BLaER1 treated with 17β-estradiol and CSF1 and Interleukin-3, amounts not matched to agents 10 nM and 100 nM (cell line): Measurements from ENCODE around the gene C5orf15.

ENCODE experiments used
- H3K27ac ChIP-seq, 11 experiments: shearing (Covaris generic); formaldehyde crosslinking; 2 replicates each; pipeline ENCODE4 v1.8.1; 2022
- H3K27me3 ChIP-seq, 11 experiments: shearing (Covaris generic); formaldehyde crosslinking; 2 replicates each; pipeline ENCODE4 v1.8.1; 2022
- H3K36me3 ChIP-seq, 11 experiments: shearing (Covaris generic); formaldehyde crosslinking; 2 replicates each; pipeline ENCODE4 v1.8.1; 2022
- H3K4me1 ChIP-seq, 10 experiments: shearing (Covaris generic); formaldehyde crosslinking; 2 replicates each; pipeline ENCODE4 v1.8.1; 2022
- H3K4me2 ChIP-seq, 11 experiments: shearing (Covaris generic); formaldehyde crosslinking; 2 replicates each; pipeline ENCODE4 v1.8.1; 2022
- H3K4me3 ChIP-seq, 10 experiments: shearing (Covaris generic); formaldehyde crosslinking; 2 replicates each; pipeline ENCODE4 v1.8.1; 2022
- H3K9ac ChIP-seq, 11 experiments: shearing (Covaris generic); formaldehyde crosslinking; 2 replicates each; pipeline ENCODE4 v1.8.1; 2022
- H3K9me3 ChIP-seq, 11 experiments: shearing (Covaris generic); formaldehyde crosslinking; replicated peaks in 1 of 11; 2 replicates each; pipeline ENCODE4 v1.8.1; 2022
- H4K20me1 ChIP-seq, 11 experiments: shearing (Covaris generic); formaldehyde crosslinking; 2 replicates each; pipeline ENCODE4 v1.8.1; 2022
- Cebpa-rat ChIP-seq, 11 experiments: shearing (Covaris generic); IDR thresholded peaks; 2 replicates each; pipeline ENCODE4 v1.8.1; 2022

The C5orf15 gene

GRCh38 chr5:134003064-134003816 is 34.8 kb upstream of the C5orf15 start:
- peak overlapping the region; percentile 78 to 97 (median 88) for H3K4me3 ChIP-seq
- no peaks in the 10 kb centered on the region for H3K9me3 ChIP-seq
- peak overlapping the region; percentile 91 to 100 (median 99) for H3K27ac ChIP-seq
- no peak for TF ChIP-seq Cebpa-rat (IDR thresholded peaks at IDR 0.05)
- H3K27me3 ChIP-seq, result no peaks in the 10 kb centered on the region
- peak overlapping the region; percentile 94 to 100 (median 99) for H3K9ac ChIP-seq
- H3K4me2 ChIP-seq, result peak overlapping the region; percentile 97 to 100 (median 99)
- peaks cover 72 to 79% (median 74%) of the 10 kb centered on the region in 10 experiments for H3K4me1 ChIP-seq
- H4K20me1 ChIP-seq, result peaks cover 51 to 59% (median 52%) of the 10 kb centered on the region in 11 experiments
- H3K36me3 ChIP-seq, result peaks cover 26 to 46% (median 33%) of the 10 kb centered on the region in 11 experiments; a peak in 21 of 22 replicates

GRCh38 chr5:134001938-134002731 is 33.7 kb upstream of the C5orf15 start:
- Histone ChIP-seq H3K4me1 (peaks cover 72 to 82% (median 77%) of the 10 kb centered on the region in 10 experiments), H3K9me3 (no peaks in the 10 kb centered on the region), H3K9ac (peak overlapping the region; percentile 94 to 100 (median 99)), H4K20me1 (peaks cover 62 to 70% (median 63%) of the 10 kb centered on the region in 11 experiments), H3K36me3 (peaks cover 26 to 46% (median 36%) of the 10 kb centered on the region in 11 experiments; a peak in 21 of 22 replicates), H3K27me3 (no peaks in the 10 kb centered on the region), H3K4me3 (peak overlapping the region; percentile 78 to 97 (median 88)), H3K4me2 (peak overlapping the region; percentile 97 to 100 (median 99)), H3K27ac (peak overlapping the region in 10 of 11 experiments; percentile 95 to 100 (median 100); a peak in 19 of 22 replicates)
- TF ChIP-seq Cebpa-rat (IDR thresholded peaks at IDR 0.05), result no peak

GRCh38 chr5:134000696-134001453 is 32.5 kb upstream of the C5orf15 start:
- H3K36me3 ChIP-seq, result peaks cover 26 to 46% (median 36%) of the 10 kb centered on the region in 11 experiments; a peak in 21 of 22 replicates
- no peaks in the 10 kb centered on the region for H3K27me3 ChIP-seq
- peaks cover 75 to 83% (median 76%) of the 10 kb centered on the region in 11 experiments for H4K20me1 ChIP-seq
- peak overlapping the region in 5 of 11 experiments; percentile 51 to 100 (median 98); a peak in 9 of 22 replicates for H3K9ac ChIP-seq
- H3K27ac ChIP-seq, result peak overlapping the region in 7 of 11 experiments; percentile 14 to 100 (median 56); a peak in 10 of 22 replicates
- peaks cover 72 to 82% (median 77%) of the 10 kb centered on the region in 10 experiments for H3K4me1 ChIP-seq
- H3K9me3 ChIP-seq, result no peaks in the 10 kb centered on the region
- no peak for TF ChIP-seq Cebpa-rat (IDR thresholded peaks at IDR 0.05)
- peak overlapping the region; percentile 97 to 100 (median 99) for H3K4me2 ChIP-seq
- peak overlapping the region in 5 of 10 experiments; percentile 34 to 97 (median 83); a peak in 7 of 20 replicates for H3K4me3 ChIP-seq

GRCh38 chr5:134000091-134000511 is 31.7 kb upstream of the C5orf15 start:
- Histone ChIP-seq H3K36me3 (peaks cover 26 to 46% (median 36%) of the 10 kb centered on the region in 11 experiments; a peak in 21 of 22 replicates), H3K27me3 (no peaks in the 10 kb centered on the region), H3K9ac (peak overlapping the region in 6 of 11 experiments; percentile 11 to 100 (median 74); a peak in 10 of 22 replicates), H4K20me1 (peaks cover 83 to 91% (median 84%) of the 10 kb centered on the region in 11 experiments), H3K4me2 (peak overlapping the region; percentile 97 to 100 (median 99)), H3K27ac (peak overlapping the region in 8 of 11 experiments; percentile 14 to 100 (median 34); a peak in 12 of 22 replicates), H3K4me3 (peak overlapping the region in 3 of 10 experiments; percentile 21 to 36 (median 34); a peak in 4 of 20 replicates), H3K9me3 (no peaks in the 10 kb centered on the region), H3K4me1 (peaks cover 76 to 84% (median 81%) of the 10 kb centered on the region in 10 experiments)
- no peak for TF ChIP-seq Cebpa-rat (IDR thresholded peaks at IDR 0.05)

- H3K4me3 ChIP-seq, result no peak overlapping the region; a peak in 1 of 20 replicates
- peak overlapping the region in 4 of 11 experiments; percentile 11 to 100 (median 35); a peak in 6 of 22 replicates for H3K27ac ChIP-seq
- peaks cover 89 to 97% (median 94%) of the 10 kb centered on the region in 10 experiments for H3K4me1 ChIP-seq
- no peaks in the 10 kb centered on the region for H3K27me3 ChIP-seq
- peaks cover 26 to 46% (median 36%) of the 10 kb centered on the region in 11 experiments; a peak in 21 of 22 replicates for H3K36me3 ChIP-seq
- H3K9ac ChIP-seq, result peak overlapping the region in 3 of 11 experiments; percentile 6 to 99 (median 29); a peak in 3 of 22 replicates
- TF ChIP-seq Cebpa-rat (IDR thresholded peaks at IDR 0.05), result no peak
- peak overlapping the region; percentile 97 to 100 (median 99); a peak in 19 of 22 replicates for H3K4me2 ChIP-seq
- H3K9me3 ChIP-seq, result no peaks in the 10 kb centered on the region
- peaks cover 96 to 100% (median 97%) of the 10 kb centered on the region in 11 experiments for H4K20me1 ChIP-seq
These were observed 30.4 kb upstream of the C5orf15 start for GRCh38 chr5:133998807-133999206.

- 0 out of 22 replicates have a peak overlapping the region, but pooled peaks of 1 of the 11 experiments have one; percentile 100 for H3K27ac ChIP-seq
- H4K20me1 ChIP-seq, result peaks cover 100% of the 10 kb centered on the region in 11 experiments
- peaks cover 26 to 42% (median 36%) of the 10 kb centered on the region in 11 experiments; a peak in 21 of 22 replicates for H3K36me3 ChIP-seq
- no peaks in the 10 kb centered on the region for H3K27me3 ChIP-seq
- no peak overlapping the region for H3K4me3 ChIP-seq
- no peak for TF ChIP-seq Cebpa-rat (IDR thresholded peaks at IDR 0.05)
- H3K9ac ChIP-seq, result peak overlapping the region in 2 of 11 experiments; percentile 6 to 99; a peak in 1 of 22 replicates
- peak overlapping the region in 10 of 11 experiments; percentile 2 to 100 (median 99); a peak in 12 of 22 replicates for H3K4me2 ChIP-seq
- H3K9me3 ChIP-seq, result no peaks in the 10 kb centered on the region
- H3K4me1 ChIP-seq, result peaks cover 94 to 100% (median 100%) of the 10 kb centered on the region in 10 experiments
These were observed 29.6 kb upstream of the C5orf15 start for GRCh38 chr5:133998042-133998441.

GRCh38 chr5:133996683-133997252 is 28.3 kb upstream of the C5orf15 start:
- Histone ChIP-seq H3K27me3 (no peaks in the 10 kb centered on the region), H3K4me1 (peaks cover 94 to 100% (median 100%) of the 10 kb centered on the region in 10 experiments), H3K36me3 (peaks cover 17 to 40% (median 31%) of the 10 kb centered on the region in 11 experiments; a peak in 21 of 22 replicates), H3K9ac (peak overlapping the region in 3 of 11 experiments; percentile 14 to 77 (median 27); a peak in 3 of 22 replicates), H3K4me2 (peak overlapping the region; percentile 77 to 100 (median 97)), H3K4me3 (peak overlapping the region in 2 of 10 experiments; percentile 53 to 63; a peak in 4 of 20 replicates), H3K27ac (peak overlapping the region in 2 of 11 experiments; percentile 2 to 69; a peak in 2 of 22 replicates), H3K9me3 (no peaks in the 10 kb centered on the region), H4K20me1 (peaks cover 100% of the 10 kb centered on the region in 11 experiments)
- no peak for TF ChIP-seq Cebpa-rat (IDR thresholded peaks at IDR 0.05)
